GM21825 (cell line): ENCODE measurements around the gene TBX1.

Source experiments
- ATAC-seq: cut with Tn5 transposase; IDR thresholded peaks from one replicate; pipeline ENCODE4 v1.9.1; 2021; ENCODE audit warnings: mild to moderate bottlenecking, moderate library complexity; ENCODE audit not compliant: unreplicated experiment

Gene TBX1

GRCh38 chr22:19797086-19798002 is 36.8 kb downstream of the TBX1 start:
- no peak for ATAC-seq

DNA sequence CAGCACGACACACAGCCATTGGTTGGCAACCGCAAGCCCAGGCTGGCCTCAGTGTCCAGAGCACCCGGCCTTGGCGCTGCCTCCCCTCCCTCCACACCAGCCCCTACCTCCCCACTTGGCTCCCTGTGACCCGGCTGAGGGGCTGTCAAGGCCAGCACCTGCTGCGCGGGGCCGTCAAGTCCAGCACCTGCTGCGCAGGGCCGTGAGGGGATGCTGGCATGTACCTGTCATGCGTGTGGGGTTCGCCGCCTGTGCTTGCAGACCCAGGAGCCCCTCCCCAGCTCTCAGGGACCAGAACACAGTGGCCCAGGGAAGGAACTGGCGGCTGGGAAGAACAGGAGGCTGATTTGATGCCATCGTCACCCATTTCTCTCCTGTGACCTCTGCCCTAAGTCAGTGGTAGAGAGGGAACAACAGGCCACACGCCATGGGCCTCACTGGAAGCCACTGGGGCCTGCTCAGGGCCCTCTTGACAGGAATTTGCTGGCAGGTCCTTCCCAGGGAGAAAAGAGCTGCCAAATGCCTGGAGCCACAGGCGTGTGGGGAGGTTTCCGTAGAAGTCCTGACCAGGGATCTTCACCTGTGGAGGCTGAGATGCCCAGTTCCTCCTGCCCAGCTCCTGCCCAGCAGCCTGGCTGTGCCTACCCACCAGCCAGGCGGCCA is 37.6 kb downstream of the TBX1 start:
- ATAC-seq, result no peak

DNA sequence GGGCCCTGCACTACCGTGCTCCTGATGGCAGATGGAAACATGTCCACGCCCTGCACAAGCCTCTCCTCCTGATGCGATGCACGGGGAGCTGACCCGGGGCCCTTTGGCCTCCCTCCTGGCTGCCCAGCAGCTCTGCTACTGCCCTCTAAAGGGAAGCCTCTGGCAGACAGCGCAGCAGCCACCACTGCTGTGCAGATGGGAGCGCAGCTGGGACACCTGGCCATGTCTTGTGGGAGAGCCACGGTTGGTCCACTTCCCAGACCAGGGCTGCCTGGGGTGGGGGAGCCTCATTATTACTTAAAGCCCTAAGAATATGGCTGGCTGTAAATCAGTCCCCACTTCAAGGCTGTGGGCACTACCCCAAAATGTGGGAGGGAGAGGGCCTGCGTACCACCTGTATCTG is 38.3 kb downstream of the TBX1 start:
- no peak for ATAC-seq

DNA sequence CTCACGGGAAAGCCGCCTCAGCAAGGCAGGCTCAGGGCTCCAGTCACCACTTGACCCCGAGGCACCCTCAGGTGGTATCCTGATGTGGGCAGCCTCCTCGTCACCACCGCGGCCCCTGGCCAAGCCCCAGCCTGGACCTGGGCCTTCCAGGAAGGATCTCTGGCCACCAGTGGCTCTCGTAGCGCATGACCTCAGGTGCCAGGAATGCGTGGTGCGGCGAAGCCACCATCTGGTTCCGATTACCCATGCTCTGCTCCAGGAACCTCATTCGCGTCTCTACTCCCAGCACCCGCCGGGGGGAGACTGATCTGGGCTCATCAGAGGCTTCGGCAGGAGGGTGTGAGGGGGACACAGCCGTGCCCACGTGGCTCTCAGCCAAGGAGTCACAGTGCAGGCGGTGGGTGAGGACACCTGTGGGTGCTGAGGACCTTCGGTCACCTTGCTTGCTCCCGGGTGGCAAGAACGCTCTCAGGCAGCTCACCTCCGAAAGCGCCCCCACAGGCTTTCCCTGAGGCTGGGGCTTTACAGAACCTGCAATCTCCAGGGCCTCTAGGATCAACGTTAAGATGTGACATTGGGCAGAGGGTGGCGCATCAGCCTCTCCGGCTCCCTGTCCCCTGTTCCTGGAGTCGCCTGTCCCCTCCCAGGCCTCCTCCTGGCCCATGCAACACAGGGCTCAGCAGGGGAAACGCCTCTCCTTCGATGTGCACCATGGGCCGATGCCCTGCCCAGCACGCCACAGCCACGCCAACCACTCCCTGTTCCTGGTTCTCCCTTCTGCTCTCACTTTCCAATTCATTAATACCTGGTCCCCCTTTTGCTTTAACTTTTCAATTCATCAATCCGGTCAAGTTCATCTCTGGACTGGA is 39.0 kb downstream of the TBX1 start:
- no peak for ATAC-seq

GRCh38 chr22:19800306-19800705 is 39.7 kb downstream of the TBX1 start:
- ATAC-seq, result no peak

DNA sequence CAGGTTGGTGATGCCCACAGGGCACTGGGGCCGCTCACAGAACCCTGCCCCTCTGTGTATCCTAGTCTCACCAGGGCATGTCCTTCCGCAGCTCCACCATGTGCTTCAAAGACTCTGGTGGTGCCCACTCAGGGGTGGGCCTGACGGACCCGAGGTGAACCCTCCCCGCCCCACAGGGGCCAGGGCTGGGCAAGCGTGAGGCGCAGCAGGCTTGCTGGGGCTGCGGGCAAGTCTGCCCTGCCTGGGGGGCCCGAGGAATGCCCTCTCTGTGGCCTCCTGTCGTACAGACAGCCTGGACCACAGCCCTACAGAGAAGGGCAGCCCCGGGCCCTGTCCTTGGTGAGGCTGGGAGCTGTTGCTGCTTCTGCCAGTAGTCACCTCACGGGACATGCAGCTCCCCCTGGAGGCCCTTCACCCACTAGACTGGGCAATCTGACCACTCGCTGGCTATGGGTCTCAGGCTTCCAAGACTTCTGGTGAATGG is 40.2 kb downstream of the TBX1 start:
- ATAC-seq, result no peak

- ATAC-seq, result no peak
These were observed 40.9 kb downstream of the TBX1 start for GRCh38 chr22:19801340-19802000.

- ATAC-seq, result no peak
These were observed 41.7 kb downstream of the TBX1 start for GRCh38 chr22:19802001-19802893.

DNA sequence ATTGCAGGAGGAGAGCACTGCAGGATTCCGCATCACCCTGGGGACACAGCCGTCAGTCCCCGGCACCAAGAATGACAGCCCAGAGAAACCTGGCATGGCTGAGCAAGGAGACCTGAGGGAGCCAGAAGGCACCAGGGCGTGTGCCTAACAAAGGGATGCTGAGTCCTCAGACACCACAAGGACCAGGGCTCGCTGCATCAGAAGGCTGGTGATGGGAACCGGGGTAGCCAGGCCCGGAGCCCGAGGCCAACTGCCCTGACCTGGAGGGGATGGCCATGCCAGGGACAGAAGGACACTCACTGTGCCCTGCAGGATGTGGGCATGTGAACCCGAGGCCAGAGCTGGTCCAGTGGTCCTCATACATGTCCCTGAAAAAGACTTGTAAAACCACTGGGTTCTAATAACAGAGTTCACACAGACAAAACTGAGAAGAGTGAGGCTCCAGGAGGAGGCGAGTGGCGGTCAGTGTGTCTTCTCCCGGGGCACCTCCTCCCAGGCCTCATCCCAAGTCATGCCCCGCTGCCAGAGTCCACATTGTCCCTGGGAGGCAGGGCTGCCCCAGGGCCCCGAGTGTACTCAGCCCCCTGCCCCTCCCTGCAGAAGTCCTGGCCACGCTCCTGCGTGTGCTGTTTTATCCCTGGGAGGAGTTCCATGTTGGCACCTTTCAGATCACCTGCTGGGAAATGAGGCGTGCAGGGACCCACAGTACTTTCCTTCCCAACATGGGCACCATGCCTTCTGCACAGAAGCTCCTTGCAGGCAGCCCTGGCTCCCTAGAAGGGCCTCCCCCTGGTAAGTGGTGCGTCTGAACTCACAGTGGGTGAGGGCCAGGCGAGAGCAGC is 42.5 kb downstream of the TBX1 start:
- no peak for ATAC-seq

- ATAC-seq, result no peak
These were observed 43.2 kb downstream of the TBX1 start for GRCh38 chr22:19803736-19804267.

DNA sequence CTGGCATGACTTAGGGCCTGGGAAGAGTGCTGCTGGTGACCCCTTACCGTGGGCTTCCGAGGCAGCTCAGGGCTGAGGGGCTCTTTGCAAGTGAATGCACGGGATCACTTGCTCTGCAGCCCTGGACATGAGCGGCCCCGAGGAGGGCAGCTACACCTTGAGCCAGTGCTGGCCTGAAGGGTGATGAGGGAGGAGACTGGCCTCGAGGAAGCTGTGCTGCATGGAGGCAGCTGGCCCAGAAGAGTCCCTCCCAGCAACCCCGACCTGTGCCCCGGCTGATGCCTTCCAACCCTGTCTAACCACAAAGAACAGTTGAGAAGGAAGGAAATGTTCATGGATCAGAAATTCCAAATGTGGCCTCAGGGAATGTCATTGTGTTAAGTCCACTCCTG is 45.2 kb downstream of the TBX1 start:
- no peak for ATAC-seq

DNA sequence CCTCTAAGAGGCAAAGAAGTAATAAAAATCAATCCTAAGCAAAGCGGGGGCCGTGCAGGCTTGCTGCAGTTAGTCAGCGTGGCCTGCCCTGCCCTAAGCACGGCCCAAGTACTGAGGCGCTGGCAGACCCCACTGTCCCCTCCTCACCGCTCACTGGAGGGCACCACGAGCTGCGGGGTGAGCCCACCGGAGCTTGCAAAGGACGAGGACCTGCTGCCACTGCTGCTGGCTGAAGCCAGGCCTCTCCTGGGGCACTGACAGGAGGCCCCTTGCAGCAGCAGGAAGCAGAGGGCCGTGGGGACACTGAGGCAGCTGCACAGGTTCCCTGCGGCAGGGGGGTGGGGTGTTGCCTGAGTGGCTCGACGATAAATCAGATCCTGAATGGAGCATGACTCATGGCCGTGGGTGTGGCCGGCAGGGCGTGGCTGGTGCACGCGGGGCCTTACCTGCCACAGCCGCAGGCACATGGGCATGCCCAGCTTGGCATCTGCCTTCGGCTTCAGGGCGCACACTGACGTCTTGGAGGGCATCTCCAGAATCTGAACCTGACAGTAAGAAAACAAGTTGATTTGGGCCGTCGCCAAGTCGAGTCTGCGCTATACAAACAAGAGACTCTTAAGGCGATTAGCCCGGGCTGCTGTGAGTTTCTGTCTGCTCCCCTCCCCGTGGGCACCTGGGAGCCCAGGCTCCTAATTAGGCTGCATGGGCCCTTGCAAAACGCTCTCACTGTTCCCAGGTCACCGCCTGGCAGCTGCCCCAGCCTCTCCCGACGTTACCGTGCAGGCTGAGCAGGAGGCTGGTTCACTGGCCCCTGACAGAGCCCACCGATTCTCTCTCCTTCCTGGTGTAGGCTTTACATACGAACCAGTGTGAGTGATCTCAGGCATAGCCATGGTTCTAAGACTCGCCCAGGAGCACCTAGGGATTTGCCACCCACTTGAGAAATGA is 45.9 kb downstream of the TBX1 start:
- ATAC-seq, result no peak

GRCh38 chr22:19807161-19807913 is 46.8 kb downstream of the TBX1 start:
- no peak for ATAC-seq

DNA sequence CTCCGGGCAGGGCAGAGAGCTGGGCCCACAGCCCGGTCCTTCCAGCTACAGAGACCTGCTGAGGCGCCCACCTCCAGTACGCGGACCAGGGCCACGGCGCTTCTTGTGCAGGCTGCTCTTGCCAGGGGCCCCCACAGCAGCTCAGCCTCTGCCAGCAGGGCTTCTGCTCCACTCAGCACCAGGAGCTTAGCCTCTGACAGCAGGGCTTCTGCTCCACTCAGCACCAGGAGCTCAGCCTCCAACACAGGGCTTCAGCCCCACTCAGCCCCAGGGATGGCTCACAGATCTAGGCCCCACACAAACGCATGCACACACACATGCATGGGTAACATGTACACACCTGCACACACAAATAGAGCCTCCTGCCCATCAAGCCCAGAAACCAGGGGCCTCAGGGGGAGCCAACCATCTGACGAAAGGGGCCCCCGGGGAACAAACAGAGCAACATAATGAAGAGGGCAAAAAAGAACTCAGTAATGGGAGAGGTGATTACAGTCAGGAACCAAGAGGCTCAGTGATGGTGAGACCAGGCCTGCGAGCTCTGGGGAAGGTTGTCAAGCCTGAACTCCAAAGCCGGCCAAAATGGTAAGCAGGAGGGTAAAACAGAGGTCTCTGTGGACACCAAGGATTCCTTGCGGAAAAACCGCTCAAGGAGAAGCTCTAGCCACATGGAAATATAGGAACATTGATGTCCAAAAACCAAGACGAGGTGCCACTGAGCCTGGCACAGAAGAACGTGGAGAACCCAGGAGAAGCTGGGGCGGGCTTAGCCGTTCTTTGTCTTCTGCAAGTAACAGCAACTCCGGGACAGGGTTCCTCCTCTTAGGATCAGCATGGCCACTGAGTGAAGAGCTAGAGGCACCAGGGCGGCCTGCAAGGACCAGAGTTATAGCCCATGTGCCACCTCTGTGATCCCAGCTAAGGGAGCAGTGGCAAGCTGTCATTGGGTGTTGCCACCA is 47.6 kb downstream of the TBX1 start:
- no peak for ATAC-seq

DNA sequence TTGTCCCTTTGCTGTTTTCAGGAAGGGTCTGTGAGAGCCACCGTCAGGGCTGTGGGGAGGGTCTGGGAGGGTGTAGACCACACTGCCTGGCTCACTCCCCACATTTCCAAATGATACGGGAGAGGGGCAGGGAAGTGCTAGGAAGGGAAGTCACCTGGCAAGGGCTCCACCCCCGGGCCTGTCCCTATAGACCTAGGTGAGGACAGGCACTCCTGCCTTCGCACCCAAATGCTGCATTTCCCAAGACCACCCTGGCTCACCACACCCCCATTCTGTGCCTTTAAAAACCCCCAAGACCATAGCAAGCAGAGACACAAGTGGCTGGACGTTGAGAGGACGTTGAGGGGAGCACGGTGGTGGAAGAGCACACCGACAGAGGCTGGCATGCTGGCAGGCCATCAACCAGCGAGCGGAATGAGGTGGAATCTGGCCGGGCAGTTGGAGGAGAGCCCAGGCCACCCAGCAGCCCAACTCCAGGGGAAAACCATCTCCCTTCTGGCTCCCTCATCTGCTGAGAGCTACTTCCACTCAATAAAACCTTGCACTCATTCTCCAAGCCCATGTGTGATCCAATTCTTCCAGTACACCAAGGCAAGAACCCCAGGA is 48.4 kb downstream of the TBX1 start:
- ATAC-seq, result no peak
